ENCODE measurements around the gene RANBP10. TPM values are rescaled to one million over a fixed set of nuclear protein-coding genes. Genes with fewer than 3 reads are reported as not detected.

RANBP10 gene
- total and polyA plus RNA-seq, 9 of the 15 experiments (the other 6 are each of a cell fraction or from before 2014, with no cell fraction given): 0.61 to 19.3 (median 5.9) TPM

DNA sequence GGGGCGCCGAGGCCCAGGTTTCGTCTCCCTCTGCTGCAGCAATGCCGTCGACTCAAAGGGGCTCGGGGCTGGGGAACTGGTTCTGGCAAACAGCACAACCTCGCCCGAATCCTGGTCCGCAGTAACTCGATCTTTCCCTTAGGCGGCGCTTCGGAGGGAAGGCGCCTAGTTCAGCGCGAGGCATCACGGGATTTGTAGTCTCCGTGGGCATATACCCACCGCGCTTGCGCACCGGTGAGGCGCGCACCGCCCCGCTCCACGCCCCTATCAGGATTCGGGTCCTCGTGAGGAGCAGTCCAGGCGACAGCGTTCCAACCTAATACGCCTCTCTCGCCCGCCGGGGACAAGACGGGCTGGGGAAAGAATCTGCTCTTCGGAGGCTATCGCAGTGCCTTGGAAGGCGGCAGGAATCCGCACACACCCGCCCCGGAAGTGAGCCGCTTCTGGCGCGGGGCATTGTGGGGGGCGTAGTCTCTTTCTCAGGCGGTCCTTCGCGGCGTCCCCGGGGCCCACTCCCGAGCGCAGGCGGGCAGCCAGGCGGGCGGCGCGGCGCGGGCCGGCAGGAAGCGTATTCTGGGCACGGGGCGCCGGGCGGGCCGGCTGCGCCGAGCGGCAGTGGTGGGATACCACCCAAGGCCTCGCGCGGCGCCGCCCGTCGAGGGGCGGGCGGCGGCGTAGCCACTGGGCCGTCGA, 35.6 kb upstream of the RANBP10 start, which contains the start of gene THAP11 (continued):
- TF ChIP-seq ZNF318 (IDR thresholded peaks at IDR 0.05; ENCODE audit: borderline replicate concordance in 1 of 2, low read depth in 1 of 2) (no peak), ARHGAP35 (IDR thresholded peaks at IDR 0.05; ENCODE audit: partially characterized antibody) (no peak), CBX8 (IDR thresholded peaks at IDR 0.05; ENCODE audit: borderline replicate concordance, extremely low read depth, low read depth, low read length, poor library complexity, severe bottlenecking) (no peak)
- TF ChIP-seq, protein P1, sequence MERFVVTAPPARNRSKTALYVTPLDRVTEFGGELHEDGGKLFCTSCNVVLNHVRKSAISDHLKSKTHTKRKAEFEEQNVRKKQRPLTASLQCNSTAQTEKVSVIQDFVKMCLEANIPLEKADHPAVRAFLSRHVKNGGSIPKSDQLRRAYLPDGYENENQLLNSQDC (CRISPR knock-in tag; IDR thresholded peaks at IDR 0.05): no peak
- TF ChIP-seq, protein P2, sequence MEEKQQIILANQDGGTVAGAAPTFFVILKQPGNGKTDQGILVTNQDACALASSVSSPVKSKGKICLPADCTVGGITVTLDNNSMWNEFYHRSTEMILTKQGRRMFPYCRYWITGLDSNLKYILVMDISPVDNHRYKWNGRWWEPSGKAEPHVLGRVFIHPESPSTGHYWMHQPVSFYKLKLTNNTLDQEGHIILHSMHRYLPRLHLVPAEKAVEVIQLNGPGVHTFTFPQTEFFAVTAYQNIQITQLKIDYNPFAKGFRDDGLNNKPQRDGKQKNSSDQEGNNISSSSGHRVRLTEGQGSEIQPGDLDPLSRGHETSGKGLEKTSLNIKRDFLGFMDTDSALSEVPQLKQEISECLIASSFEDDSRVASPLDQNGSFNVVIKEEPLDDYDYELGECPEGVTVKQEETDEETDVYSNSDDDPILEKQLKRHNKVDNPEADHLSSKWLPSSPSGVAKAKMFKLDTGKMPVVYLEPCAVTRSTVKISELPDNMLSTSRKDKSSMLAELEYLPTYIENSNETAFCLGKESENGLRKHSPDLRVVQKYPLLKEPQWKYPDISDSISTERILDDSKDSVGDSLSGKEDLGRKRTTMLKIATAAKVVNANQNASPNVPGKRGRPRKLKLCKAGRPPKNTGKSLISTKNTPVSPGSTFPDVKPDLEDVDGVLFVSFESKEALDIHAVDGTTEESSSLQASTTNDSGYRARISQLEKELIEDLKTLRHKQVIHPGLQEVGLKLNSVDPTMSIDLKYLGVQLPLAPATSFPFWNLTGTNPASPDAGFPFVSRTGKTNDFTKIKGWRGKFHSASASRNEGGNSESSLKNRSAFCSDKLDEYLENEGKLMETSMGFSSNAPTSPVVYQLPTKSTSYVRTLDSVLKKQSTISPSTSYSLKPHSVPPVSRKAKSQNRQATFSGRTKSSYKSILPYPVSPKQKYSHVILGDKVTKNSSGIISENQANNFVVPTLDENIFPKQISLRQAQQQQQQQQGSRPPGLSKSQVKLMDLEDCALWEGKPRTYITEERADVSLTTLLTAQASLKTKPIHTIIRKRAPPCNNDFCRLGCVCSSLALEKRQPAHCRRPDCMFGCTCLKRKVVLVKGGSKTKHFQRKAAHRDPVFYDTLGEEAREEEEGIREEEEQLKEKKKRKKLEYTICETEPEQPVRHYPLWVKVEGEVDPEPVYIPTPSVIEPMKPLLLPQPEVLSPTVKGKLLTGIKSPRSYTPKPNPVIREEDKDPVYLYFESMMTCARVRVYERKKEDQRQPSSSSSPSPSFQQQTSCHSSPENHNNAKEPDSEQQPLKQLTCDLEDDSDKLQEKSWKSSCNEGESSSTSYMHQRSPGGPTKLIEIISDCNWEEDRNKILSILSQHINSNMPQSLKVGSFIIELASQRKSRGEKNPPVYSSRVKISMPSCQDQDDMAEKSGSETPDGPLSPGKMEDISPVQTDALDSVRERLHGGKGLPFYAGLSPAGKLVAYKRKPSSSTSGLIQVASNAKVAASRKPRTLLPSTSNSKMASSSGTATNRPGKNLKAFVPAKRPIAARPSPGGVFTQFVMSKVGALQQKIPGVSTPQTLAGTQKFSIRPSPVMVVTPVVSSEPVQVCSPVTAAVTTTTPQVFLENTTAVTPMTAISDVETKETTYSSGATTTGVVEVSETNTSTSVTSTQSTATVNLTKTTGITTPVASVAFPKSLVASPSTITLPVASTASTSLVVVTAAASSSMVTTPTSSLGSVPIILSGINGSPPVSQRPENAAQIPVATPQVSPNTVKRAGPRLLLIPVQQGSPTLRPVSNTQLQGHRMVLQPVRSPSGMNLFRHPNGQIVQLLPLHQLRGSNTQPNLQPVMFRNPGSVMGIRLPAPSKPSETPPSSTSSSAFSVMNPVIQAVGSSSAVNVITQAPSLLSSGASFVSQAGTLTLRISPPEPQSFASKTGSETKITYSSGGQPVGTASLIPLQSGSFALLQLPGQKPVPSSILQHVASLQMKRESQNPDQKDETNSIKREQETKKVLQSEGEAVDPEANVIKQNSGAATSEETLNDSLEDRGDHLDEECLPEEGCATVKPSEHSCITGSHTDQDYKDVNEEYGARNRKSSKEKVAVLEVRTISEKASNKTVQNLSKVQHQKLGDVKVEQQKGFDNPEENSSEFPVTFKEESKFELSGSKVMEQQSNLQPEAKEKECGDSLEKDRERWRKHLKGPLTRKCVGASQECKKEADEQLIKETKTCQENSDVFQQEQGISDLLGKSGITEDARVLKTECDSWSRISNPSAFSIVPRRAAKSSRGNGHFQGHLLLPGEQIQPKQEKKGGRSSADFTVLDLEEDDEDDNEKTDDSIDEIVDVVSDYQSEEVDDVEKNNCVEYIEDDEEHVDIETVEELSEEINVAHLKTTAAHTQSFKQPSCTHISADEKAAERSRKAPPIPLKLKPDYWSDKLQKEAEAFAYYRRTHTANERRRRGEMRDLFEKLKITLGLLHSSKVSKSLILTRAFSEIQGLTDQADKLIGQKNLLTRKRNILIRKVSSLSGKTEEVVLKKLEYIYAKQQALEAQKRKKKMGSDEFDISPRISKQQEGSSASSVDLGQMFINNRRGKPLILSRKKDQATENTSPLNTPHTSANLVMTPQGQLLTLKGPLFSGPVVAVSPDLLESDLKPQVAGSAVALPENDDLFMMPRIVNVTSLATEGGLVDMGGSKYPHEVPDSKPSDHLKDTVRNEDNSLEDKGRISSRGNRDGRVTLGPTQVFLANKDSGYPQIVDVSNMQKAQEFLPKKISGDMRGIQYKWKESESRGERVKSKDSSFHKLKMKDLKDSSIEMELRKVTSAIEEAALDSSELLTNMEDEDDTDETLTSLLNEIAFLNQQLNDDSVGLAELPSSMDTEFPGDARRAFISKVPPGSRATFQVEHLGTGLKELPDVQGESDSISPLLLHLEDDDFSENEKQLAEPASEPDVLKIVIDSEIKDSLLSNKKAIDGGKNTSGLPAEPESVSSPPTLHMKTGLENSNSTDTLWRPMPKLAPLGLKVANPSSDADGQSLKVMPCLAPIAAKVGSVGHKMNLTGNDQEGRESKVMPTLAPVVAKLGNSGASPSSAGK (IDR thresholded peaks at IDR 0.05): no peak
